A549 (cell line): ENCODE measurements around the gene NXN. TPM values are rescaled to one million over a fixed set of nuclear protein-coding genes. Genes with fewer than 3 reads are reported as not detected.
A peak's percentile ranks its signal among the peaks of the same experiment; 100 is the strongest.

Source experiments
- ATAC-seq, 2 experiments: fragments of 200-7000 bp in 1 of 2; fragments of >200 bp in 1 of 2; cut with Nextera tagmentation in 1 of 2; cut with Tn5 transposase in 1 of 2; 3 replicates each; pipeline versions ENCODE4 v1.8.0 to v1.9.1; 2018 to 2020; ENCODE audit warnings: mild to moderate bottlenecking in 1 of 2, moderate library complexity in 1 of 2
- CTCF ChIA-PET: fragments of 300-600 bp; sonication (Branson Sonifier 250); formaldehyde crosslinking; extraction: SDS; loops from one replicate; lab custom pipeline; 2021; ENCODE audit warnings: antibody characterized with exemption, inconsistent platforms; lab: Yijun Ruan, JAX
- POLR2A ChIA-PET: fragments of 350-600 bp; formaldehyde crosslinking; extraction: SDS; loops from one replicate; lab custom pipeline; 2021; ENCODE audit warnings: antibody characterized with exemption, inconsistent platforms; lab: Yijun Ruan, JAX
- DNase-seq, 2 experiments: peaks; one replicate each; pipeline versions ENCODE4 v3.0.0 to v3.0.0-alpha.2; 2011 to 2016; ENCODE audit warnings: low read depth in 1 of 2, low spot score in 1 of 2
- FAIRE-seq: peaks from 2 replicates; lab custom pipeline; 2011; peaks lifted over from hg19 to GRCh38; lab: Jason Lieb, UNC
- H3K27ac ChIP-seq, 2 experiments: fragments of >200 bp; sonication (Bioruptor Twin); formaldehyde crosslinking; 3 replicates each; pipeline ENCODE4 v1.5.1; 2016 to 2017
- H3K4me1 ChIP-seq: fragments of >200 bp; sonication (Bioruptor Twin); formaldehyde crosslinking; 3 replicates; pipeline ENCODE4 v1.6.1; 2016
- H3K4me2 ChIP-seq: fragments of >200 bp; sonication (Bioruptor Twin); formaldehyde crosslinking; 3 replicates; pipeline ENCODE4 v1.6.1; 2016
- H3K4me3 ChIP-seq: fragments of >200 bp; sonication (Bioruptor Twin); formaldehyde crosslinking; 3 replicates; pipeline ENCODE4 v1.5.1; 2016
- H3K9me3 ChIP-seq: fragments of >200 bp; sonication (Bioruptor Twin); formaldehyde crosslinking; 3 replicates; pipeline ENCODE4 v1.6.1; 2016
- CEBPB ChIP-seq, 2 experiments: fragments of >200 bp in 1 of 2; sonication (Bioruptor Twin) in 1 of 2; formaldehyde crosslinking in 1 of 2; IDR thresholded peaks; 2 replicates each; pipeline ENCODE4 v1.6.1; 2012 to 2016
- CHD4 ChIP-seq: fragments of 200-600 bp; sonication (generic); IDR thresholded peaks from 2 replicates; pipeline ENCODE4 v1.6.1; 2016; ENCODE audit warnings: antibody characterized with exemption, mild to moderate bottlenecking, borderline replicate concordance
- EHF ChIP-seq: fragments of 250-450 bp; sonication (Bioruptor Pico); IDR thresholded peaks from 2 replicates; pipeline ENCODE4 v1.5.0; 2020; ENCODE audit warnings: mild to moderate bottlenecking
- ESRRA ChIP-seq: fragments of 150-350 bp; IDR thresholded peaks from 2 replicates; pipeline ENCODE4 v1.6.1; 2014; ENCODE audit warnings: mild to moderate bottlenecking, low read length, borderline replicate concordance
- FOSB ChIP-seq: fragments of 250-450 bp; sonication (Bioruptor Pico); IDR thresholded peaks from 2 replicates; pipeline ENCODE4 v1.5.0; 2020; ENCODE audit warnings: mild to moderate bottlenecking, moderate library complexity
- FOSL2 ChIP-seq, 2 experiments: fragments of 450-650 bp in 1 of 2; fragments of >200 bp in 1 of 2; sonication (Bioruptor Twin) in 1 of 2; formaldehyde crosslinking; IDR thresholded peaks; 2 replicates each; pipeline versions ENCODE4 v1.5.0 to v1.6.1; 2016 to 2020; ENCODE audit warnings: mild to moderate bottlenecking in 1 of 2, moderate library complexity in 1 of 2
- GATA3 ChIP-seq: IDR thresholded peaks from 2 replicates; pipeline ENCODE4 v1.6.1; 2012; ENCODE audit warnings: borderline replicate concordance
- HDAC2 ChIP-seq: fragments of 200-600 bp; sonication (generic); IDR thresholded peaks from 2 replicates; pipeline ENCODE4 v1.6.1; 2016
- HEYL ChIP-seq: fragments of 250-450 bp; sonication (Bioruptor Pico); IDR thresholded peaks from 2 replicates; pipeline ENCODE4 v1.8.0; 2021; ENCODE audit warnings: mild to moderate bottlenecking, moderate library complexity
- HOXA7 ChIP-seq: fragments of 250-450 bp; sonication (Bioruptor Pico); IDR thresholded peaks from 2 replicates; pipeline ENCODE4 v1.5.0; 2020; ENCODE audit warnings: mild to moderate bottlenecking, moderate library complexity
- HOXB5 ChIP-seq: fragments of 250-450 bp; sonication (Bioruptor Pico); IDR thresholded peaks from 2 replicates; pipeline ENCODE4 v1.5.0; 2020; ENCODE audit warnings: mild to moderate bottlenecking, moderate library complexity
- JUNB ChIP-seq: fragments of >200 bp; sonication (Bioruptor Twin); formaldehyde crosslinking; IDR thresholded peaks from 2 replicates; pipeline ENCODE4 v1.6.1; 2016
- KDM1A ChIP-seq: fragments of 200-600 bp; sonication (generic); IDR thresholded peaks from 2 replicates; pipeline ENCODE4 v1.6.1; 2016; ENCODE audit warnings: low read depth, mild to moderate bottlenecking
- KDM5A ChIP-seq: fragments of 200-600 bp; sonication (generic); IDR thresholded peaks from 2 replicates; pipeline ENCODE4 v1.6.1; 2016; ENCODE audit warnings: antibody characterized with exemption, mild to moderate bottlenecking
- MAFK ChIP-seq: fragments of 450-650 bp; IDR thresholded peaks from 2 replicates; pipeline ENCODE4 v1.6.1; 2014; ENCODE audit not compliant: partially characterized antibody
- MYC ChIP-seq: IDR thresholded peaks from 2 replicates; pipeline ENCODE4 v1.6.1; 2012; ENCODE audit warnings: mild to moderate bottlenecking, inconsistent platforms, low read length, improper control_type of control experiment, borderline replicate concordance
- NPAS2 ChIP-seq: fragments of 250-450 bp; sonication (Bioruptor Pico); IDR thresholded peaks from 2 replicates; pipeline ENCODE4 v1.8.0; 2022; ENCODE audit warnings: mild to moderate bottlenecking, moderate library complexity, borderline replicate concordance
- POLR2A ChIP-seq: IDR thresholded peaks from 2 replicates; pipeline ENCODE4 v1.6.1; 2012; ENCODE audit warnings: mild to moderate bottlenecking, low read length
- RARB ChIP-seq: fragments of 250-450 bp; sonication (Bioruptor Pico); IDR thresholded peaks from 2 replicates; pipeline ENCODE4 v1.8.0; 2021; ENCODE audit warnings: mild to moderate bottlenecking, moderate library complexity
- RCOR1 ChIP-seq: fragments of 150-350 bp; IDR thresholded peaks from 2 replicates; pipeline ENCODE4 v1.6.1; 2014; ENCODE audit warnings: antibody characterized with exemption, low read length, low read depth
- RFX5 ChIP-seq: fragments of 450-650 bp; IDR thresholded peaks from 2 replicates; pipeline ENCODE4 v1.7.1; 2014; ENCODE audit warnings: antibody characterized with exemption, mild to moderate bottlenecking, moderate library complexity
- RNF2 ChIP-seq: fragments of 200-600 bp; sonication (generic); IDR thresholded peaks from 2 replicates; pipeline ENCODE4 v1.6.1; 2016; ENCODE audit warnings: low read depth, mild to moderate bottlenecking, antibody characterized with exemption, moderate library complexity, borderline replicate concordance
- SMC3 ChIP-seq: fragments of >200 bp; sonication (Bioruptor Twin); formaldehyde crosslinking; IDR thresholded peaks from 3 replicates; pipeline ENCODE4 v1.6.1; 2018; ENCODE audit warnings: inconsistent platforms
- ZC3H11A ChIP-seq: fragments of 450-650 bp; IDR thresholded peaks from 2 replicates; pipeline ENCODE4 v1.6.1; 2014; ENCODE audit warnings: antibody characterized with exemption, mild to moderate bottlenecking
- ZFP36 ChIP-seq: fragments of 450-650 bp; IDR thresholded peaks from 2 replicates; pipeline ENCODE4 v1.6.1; 2014; ENCODE audit warnings: borderline replicate concordance; ENCODE audit not compliant: partially characterized antibody
- ZNF302 ChIP-seq: fragments of 250-450 bp; sonication (Bioruptor Pico); IDR thresholded peaks from 2 replicates; pipeline ENCODE4 v1.9.0; 2021; ENCODE audit warnings: inconsistent platforms, mild to moderate bottlenecking, moderate library complexity
- WGBS: methylation state at CpG from one replicate; pipeline ENCODE4 v1.1.6; 2017; ENCODE audit errors: missing lambda C conversion rate; 5-methylcytosine and 5-hydroxymethylcytosine counted together
- polyA plus RNA-seq, 4 experiments: library from polyadenylated mRNA; depleted of rRNA in 3 of 4; stranded (reverse); fragments of >200 nt; fragmentation: RNase III in 1 of 4; extraction: RNeasy Plus Mini Kit Qiagen cat#74134 plus additional on column Dnase treatment in 1 of 4; gene quantifications; 2 replicates in 3 of 4; 3 replicates in 1 of 4; pipeline ENCODE4 v1.2.3, GENCODE V29; 2011 to 2017
- TF ChIP-seq, protein P1 (sequence below): fragments of 250-450 bp; sonication (Bioruptor Pico); IDR thresholded peaks from 2 replicates; pipeline ENCODE4 v1.5.0; 2020; ENCODE audit warnings: low read depth, mild to moderate bottlenecking, moderate library complexity
- TF ChIP-seq, protein P2 (sequence below): IDR thresholded peaks from 2 replicates; pipeline ENCODE4 v1.6.1; 2012; ENCODE audit warnings: low read depth, borderline replicate concordance
- TF ChIP-seq, protein P3 (sequence below): IDR thresholded peaks from 2 replicates; pipeline ENCODE4 v1.6.1; 2012
- TF ChIP-seq, protein P4 (sequence below): fragments of 150-350 bp; IDR thresholded peaks from 2 replicates; pipeline ENCODE4 v1.6.1; 2014; ENCODE audit warnings: low read depth, mild to moderate bottlenecking, low read length
- TF ChIP-seq, protein P5 (sequence below): fragments of 200-600 bp; sonication (generic); IDR thresholded peaks from 2 replicates; pipeline ENCODE4 v1.6.1; 2016; ENCODE audit warnings: antibody characterized with exemption, mild to moderate bottlenecking, moderate library complexity
- TF ChIP-seq, protein P6 (sequence below): IDR thresholded peaks from 2 replicates; pipeline ENCODE4 v1.6.1; 2012
- TF ChIP-seq, protein P7 (sequence below): fragments of 450-650 bp; IDR thresholded peaks from 2 replicates; pipeline ENCODE4 v1.6.1; 2014; ENCODE audit warnings: antibody characterized with exemption

The NXN gene
- polyA plus RNA-seq, 2 of the 4 experiments (the other 2 are of a cell fraction): 24.6 to 31.1 TPM

DNA sequence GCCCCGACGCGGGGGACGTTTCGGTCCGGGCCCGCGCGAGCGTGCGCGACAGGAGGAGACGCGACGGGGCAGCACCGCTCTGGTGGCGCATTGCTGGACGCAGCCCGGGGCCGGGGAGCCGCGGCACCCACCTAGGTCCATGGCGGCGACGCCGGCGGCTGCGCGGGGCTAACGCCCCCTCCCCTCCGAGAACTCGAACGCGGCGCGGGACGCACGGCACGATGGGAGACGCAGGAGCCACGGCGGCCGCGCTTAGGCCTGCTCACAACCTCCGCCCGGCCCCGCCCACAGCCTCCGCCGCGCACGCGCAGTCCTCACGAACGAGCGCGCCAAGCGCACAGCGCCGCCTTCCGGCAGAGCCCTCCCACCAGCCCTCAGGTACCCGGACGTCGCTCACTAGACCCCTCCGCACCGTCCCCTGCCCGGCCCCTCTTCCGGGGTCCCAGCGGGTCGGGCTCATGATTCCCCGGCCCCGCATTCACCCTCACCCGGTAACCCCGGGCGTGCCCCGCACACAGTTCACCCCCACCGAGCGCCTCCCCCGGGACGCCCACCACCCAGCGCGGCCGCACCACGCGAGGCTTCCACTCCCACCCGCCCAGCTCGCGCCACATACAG lies 227.5 kb downstream of the NXN start, which contains the start of gene GEMIN4:
GEMIN4 (minus strand) TSS at position 263 of the 618 bp plus-strand sequence; CDS start at position 141, 122 bp downstream.
- Histone ChIP-seq H3K4me2 (peak within 1 kb of the TSS; percentile 96), H3K9me3 (no peaks in the 10 kb centered on the region), H3K27ac (peak within 1 kb of the TSS; percentile 97 to 98), H3K4me1 (peaks cover 10% of the 10 kb centered on the region), H3K4me3 (peak within 1 kb of the TSS; percentile 97)
- DNase-seq (peak; percentile 94 to 95), FAIRE-seq (no peak), ATAC-seq (peak; percentile 79 to 91)
- ChIA-PET CTCF (interaction anchor here (0.7 to 6.1 kb wide), 27 partner anchors 7 to 602 kb away, joined by 3 to 41 read pairs (median 5); partner anchors contain the start of genes GLOD4, MRM3, NXN and TIMM22), POLR2A (interaction anchor here (1.3 to 1.7 kb wide), 3 partner anchors 19 to 37 kb away, joined by 4 to 6 read pairs (median 6); partner anchors contain the start of genes GLOD4, MRM3 and VPS53)
- WGBS: under 1% methylated on average over 30 of the region's 87 CpGs
- TF ChIP-seq NPAS2 (CRISPR knock-in tag) (no peak), HOXB5 (peak; percentile 9; the same call in 1 of the 2 replicates), HEYL (CRISPR knock-in tag) (no peak), ZC3H11A (no peak; the same call in 1 of the 2 replicates), RARB (no peak), CEBPB (IDR thresholded peaks at IDR 0.05) (no peak), JUNB (no peak), KDM1A (no peak), MYC (no peak), MAFK (no peak), RNF2 (no peak), CHD4 (no peak), EHF (CRISPR knock-in tag) (no peak), RFX5 (no peak), FOSL2 (IDR thresholded peaks at IDR 0.05) (no peak), FOSL2 (CRISPR knock-in tag; IDR thresholded peaks at IDR 0.05) (no peak), SMC3 (peak; percentile 74), HDAC2 (no peak), ZNF302 (no peak), ESRRA (no peak), GATA3 (no peak), ZFP36 (no peak), POLR2A (peak; percentile 92), HOXA7 (no peak), FOSB (CRISPR knock-in tag) (no peak), KDM5A (no peak), RCOR1 (no peak)
- TF ChIP-seq, protein P1, sequence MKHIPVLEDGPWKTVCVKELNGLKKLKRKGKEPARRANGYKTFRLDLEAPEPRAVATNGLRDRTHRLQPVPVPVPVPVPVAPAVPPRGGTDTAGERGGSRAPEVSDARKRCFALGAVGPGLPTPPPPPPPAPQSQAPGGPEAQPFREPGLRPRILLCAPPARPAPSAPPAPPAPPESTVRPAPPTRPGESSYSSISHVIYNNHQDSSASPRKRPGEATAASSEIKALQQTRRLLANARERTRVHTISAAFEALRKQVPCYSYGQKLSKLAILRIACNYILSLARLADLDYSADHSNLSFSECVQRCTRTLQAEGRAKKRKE (CRISPR knock-in tag): no peak
- TF ChIP-seq, protein P2, sequence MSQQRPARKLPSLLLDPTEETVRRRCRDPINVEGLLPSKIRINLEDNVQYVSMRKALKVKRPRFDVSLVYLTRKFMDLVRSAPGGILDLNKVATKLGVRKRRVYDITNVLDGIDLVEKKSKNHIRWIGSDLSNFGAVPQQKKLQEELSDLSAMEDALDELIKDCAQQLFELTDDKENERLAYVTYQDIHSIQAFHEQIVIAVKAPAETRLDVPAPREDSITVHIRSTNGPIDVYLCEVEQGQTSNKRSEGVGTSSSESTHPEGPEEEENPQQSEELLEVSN: peak; percentile 88
- TF ChIP-seq, protein P3, sequence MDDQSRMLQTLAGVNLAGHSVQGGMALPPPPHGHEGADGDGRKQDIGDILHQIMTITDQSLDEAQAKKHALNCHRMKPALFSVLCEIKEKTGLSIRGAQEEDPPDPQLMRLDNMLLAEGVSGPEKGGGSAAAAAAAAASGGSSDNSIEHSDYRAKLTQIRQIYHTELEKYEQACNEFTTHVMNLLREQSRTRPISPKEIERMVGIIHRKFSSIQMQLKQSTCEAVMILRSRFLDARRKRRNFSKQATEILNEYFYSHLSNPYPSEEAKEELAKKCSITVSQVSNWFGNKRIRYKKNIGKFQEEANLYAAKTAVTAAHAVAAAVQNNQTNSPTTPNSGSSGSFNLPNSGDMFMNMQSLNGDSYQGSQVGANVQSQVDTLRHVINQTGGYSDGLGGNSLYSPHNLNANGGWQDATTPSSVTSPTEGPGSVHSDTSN: peak; percentile 47; the same call in 1 of the 2 replicates
- TF ChIP-seq, protein P4, sequence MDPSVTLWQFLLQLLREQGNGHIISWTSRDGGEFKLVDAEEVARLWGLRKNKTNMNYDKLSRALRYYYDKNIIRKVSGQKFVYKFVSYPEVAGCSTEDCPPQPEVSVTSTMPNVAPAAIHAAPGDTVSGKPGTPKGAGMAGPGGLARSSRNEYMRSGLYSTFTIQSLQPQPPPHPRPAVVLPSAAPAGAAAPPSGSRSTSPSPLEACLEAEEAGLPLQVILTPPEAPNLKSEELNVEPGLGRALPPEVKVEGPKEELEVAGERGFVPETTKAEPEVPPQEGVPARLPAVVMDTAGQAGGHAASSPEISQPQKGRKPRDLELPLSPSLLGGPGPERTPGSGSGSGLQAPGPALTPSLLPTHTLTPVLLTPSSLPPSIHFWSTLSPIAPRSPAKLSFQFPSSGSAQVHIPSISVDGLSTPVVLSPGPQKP: no peak
- TF ChIP-seq, protein P5, sequence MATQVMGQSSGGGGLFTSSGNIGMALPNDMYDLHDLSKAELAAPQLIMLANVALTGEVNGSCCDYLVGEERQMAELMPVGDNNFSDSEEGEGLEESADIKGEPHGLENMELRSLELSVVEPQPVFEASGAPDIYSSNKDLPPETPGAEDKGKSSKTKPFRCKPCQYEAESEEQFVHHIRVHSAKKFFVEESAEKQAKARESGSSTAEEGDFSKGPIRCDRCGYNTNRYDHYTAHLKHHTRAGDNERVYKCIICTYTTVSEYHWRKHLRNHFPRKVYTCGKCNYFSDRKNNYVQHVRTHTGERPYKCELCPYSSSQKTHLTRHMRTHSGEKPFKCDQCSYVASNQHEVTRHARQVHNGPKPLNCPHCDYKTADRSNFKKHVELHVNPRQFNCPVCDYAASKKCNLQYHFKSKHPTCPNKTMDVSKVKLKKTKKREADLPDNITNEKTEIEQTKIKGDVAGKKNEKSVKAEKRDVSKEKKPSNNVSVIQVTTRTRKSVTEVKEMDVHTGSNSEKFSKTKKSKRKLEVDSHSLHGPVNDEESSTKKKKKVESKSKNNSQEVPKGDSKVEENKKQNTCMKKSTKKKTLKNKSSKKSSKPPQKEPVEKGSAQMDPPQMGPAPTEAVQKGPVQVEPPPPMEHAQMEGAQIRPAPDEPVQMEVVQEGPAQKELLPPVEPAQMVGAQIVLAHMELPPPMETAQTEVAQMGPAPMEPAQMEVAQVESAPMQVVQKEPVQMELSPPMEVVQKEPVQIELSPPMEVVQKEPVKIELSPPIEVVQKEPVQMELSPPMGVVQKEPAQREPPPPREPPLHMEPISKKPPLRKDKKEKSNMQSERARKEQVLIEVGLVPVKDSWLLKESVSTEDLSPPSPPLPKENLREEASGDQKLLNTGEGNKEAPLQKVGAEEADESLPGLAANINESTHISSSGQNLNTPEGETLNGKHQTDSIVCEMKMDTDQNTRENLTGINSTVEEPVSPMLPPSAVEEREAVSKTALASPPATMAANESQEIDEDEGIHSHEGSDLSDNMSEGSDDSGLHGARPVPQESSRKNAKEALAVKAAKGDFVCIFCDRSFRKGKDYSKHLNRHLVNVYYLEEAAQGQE: no peak; the same call in 1 of the 2 replicates
- TF ChIP-seq, protein P6, sequence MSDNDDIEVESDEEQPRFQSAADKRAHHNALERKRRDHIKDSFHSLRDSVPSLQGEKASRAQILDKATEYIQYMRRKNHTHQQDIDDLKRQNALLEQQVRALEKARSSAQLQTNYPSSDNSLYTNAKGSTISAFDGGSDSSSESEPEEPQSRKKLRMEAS: peak; percentile 81
- TF ChIP-seq, protein P7, sequence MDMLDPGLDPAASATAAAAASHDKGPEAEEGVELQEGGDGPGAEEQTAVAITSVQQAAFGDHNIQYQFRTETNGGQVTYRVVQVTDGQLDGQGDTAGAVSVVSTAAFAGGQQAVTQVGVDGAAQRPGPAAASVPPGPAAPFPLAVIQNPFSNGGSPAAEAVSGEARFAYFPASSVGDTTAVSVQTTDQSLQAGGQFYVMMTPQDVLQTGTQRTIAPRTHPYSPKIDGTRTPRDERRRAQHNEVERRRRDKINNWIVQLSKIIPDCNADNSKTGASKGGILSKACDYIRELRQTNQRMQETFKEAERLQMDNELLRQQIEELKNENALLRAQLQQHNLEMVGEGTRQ: no peak
